ENCODE results near the gene RSKR.
"Not testable (repeated sequence)": the region's sequence is repeated elsewhere in the genome, so short reads cannot be mapped to it uniquely, and the experiment has no call there.

RSKR gene, protein sequence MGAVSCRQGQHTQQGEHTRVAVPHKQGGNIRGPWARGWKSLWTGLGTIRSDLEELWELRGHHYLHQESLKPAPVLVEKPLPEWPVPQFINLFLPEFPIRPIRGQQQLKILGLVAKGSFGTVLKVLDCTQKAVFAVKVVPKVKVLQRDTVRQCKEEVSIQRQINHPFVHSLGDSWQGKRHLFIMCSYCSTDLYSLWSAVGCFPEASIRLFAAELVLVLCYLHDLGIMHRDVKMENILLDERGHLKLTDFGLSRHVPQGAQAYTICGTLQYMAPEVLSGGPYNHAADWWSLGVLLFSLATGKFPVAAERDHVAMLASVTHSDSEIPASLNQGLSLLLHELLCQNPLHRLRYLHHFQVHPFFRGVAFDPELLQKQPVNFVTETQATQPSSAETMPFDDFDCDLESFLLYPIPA

DNA sequence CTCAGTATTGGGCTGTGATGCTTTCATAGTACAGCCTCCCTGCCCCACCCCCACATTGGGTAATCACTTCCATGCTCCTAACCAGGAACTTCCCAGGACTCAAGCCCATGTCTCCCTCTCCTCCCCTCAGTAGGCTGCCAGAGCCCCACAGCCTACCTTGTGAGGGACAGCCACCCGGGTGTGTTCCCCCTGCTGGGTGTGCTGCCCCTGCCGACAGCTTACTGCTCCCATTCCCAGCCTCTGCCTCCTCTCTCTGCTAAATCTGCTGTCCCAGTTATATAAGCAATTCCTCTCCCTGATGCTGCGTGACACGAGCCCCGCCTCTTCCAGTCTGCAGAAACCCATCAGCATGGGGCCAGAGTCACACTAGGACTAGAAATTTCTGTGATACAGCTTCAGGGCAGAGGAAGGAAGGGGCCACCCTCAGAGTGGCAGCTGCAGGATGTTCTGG, at the start of gene RSKR:
Gene RSKR (minus strand): TSS at position 255 of the 451 bp plus-strand sequence. CDS start 24 bp downstream, at position 231.
- TF ChIP-seq, protein P1, sequence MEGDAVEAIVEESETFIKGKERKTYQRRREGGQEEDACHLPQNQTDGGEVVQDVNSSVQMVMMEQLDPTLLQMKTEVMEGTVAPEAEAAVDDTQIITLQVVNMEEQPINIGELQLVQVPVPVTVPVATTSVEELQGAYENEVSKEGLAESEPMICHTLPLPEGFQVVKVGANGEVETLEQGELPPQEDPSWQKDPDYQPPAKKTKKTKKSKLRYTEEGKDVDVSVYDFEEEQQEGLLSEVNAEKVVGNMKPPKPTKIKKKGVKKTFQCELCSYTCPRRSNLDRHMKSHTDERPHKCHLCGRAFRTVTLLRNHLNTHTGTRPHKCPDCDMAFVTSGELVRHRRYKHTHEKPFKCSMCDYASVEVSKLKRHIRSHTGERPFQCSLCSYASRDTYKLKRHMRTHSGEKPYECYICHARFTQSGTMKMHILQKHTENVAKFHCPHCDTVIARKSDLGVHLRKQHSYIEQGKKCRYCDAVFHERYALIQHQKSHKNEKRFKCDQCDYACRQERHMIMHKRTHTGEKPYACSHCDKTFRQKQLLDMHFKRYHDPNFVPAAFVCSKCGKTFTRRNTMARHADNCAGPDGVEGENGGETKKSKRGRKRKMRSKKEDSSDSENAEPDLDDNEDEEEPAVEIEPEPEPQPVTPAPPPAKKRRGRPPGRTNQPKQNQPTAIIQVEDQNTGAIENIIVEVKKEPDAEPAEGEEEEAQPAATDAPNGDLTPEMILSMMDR (conservative IDR thresholded peaks at IDR 0.05): no peak
- no peak within 1 kb of the TSS for H3K27ac ChIP-seq

- TF ChIP-seq, protein P1 (conservative IDR thresholded peaks at IDR 0.05): no peak
- H3K27ac ChIP-seq: peak overlapping the region; percentile 97
Observed at GRCh38 chr17:28663723-28664122, 49.7 kb upstream of the RSKR start.

DNA sequence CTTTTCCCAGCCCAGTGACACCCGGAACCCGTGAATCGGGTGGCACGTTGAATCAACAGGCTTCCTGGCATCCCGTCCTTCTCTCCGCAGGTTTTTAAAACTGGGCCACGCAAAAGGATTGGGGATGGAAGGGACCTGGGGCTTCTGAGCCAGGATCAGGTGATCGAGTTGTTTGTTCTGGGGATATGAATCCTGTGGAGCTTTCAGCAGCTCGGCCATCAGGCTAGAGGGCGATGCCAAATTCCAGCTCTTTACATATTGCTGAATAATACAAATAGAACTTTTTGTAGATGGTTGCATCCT, 48.5 kb upstream of the RSKR start:
- TF ChIP-seq, protein P1 (conservative IDR thresholded peaks at IDR 0.05): no peak
- H3K27ac ChIP-seq: peak overlapping the region; percentile 97

- TF ChIP-seq, protein P1 (conservative IDR thresholded peaks at IDR 0.05): no peak
- peak within 1 kb of the TSS; percentile 97 for H3K27ac ChIP-seq
Observed at GRCh38 chr17:28661635-28662526, 47.9 kb upstream of the RSKR start, which contains the start of the genes SDF2 and SUPT6H. SDF2 (minus strand) TSS chr17:28661906; CDS start chr17:28661876, 30 bp downstream. SUPT6H (plus strand) TSS chr17:28662205; CDS start chr17:28673402, 11,197 bp downstream.

- not testable (repeated sequence) for H3K27ac ChIP-seq
Observed at GRCh38 chr17:28659497-28659881, 45.5 kb upstream of the RSKR start.

DNA sequence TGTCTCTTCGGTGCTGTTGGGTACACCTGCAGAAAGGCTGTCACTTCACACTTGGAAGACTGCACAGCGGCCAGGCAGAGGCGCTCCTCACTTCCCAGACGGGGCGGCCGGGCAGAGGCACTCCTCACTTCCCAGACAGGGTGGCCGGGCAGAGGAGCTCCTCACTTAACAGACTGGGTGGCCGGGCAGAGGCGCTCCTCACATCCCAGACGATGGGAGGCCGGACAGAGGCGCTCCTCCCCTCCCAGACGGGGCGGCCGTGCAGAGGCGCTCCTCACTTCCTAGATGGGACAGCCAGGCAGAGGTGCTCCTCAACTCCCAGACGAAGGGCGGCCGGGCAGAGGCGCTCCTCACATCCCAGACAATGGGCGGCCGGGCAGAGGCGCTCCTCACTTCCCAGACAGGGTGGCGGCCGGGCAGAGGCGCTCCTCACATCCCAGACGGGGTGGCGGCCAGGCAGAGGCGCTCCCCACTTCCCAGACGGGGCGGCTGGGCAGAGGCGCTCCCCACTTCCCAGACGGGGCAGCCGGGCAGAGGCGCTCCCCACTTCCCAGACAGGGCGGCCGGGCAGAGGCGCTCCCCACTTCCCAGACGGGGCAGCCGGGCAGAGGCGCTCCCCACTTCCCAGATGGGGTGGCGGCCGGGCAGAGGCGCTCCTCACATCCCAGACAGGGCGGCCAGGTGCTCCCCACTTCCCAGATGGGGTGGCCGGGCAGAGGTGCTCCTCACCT, 44.9 kb upstream of the RSKR start:
- H3K27ac ChIP-seq: not testable (repeated sequence)

GRCh38 chr17:28658342-28658741, 44.4 kb upstream of the RSKR start:
- not testable (repeated sequence) for H3K27ac ChIP-seq

- H3K27ac ChIP-seq: no peak overlapping the region
- TF ChIP-seq, protein P1 (conservative IDR thresholded peaks at IDR 0.05): no peak
Observed at GRCh38 chr17:28657756-28658155, 43.8 kb upstream of the RSKR start.

Data from VCaP (cell line).